Measurements from ENCODE around the gene FGFBP2. TPM values are rescaled to one million over a fixed set of nuclear protein-coding genes. Genes with fewer than 3 reads are reported as not detected.

Gene FGFBP2
- 0.36 TPM in 1 of 2 replicates, not detected in the other for total RNA-seq

- Histone ChIP-seq H2AFZ (ENCODE audit: low read length) (peak within 1 kb of the TSS; percentile 41), H3K36me3 (ENCODE audit: insufficient read depth, low read length) (no peaks in the 10 kb centered on the region)
- peak; percentile 58 for TF ChIP-seq CTCF (IDR thresholded peaks at IDR 0.05; ENCODE audit: extremely low read depth, low read depth, low read length)
Measured at GRCh38 chr4:15963001-15963451, at the start of gene FGFBP2. Gene FGFBP2, minus strand, starts transcription at chr4:15963175. Its CDS starts 46 bp downstream, at chr4:15963129.

GRCh38 chr4:16011173-16011572 is 48.2 kb upstream of the FGFBP2 start:
- H3K27me3 ChIP-seq (ENCODE audit: insufficient read depth, low read length): peaks cover 35% of the 10 kb centered on the region
- no peaks in the 10 kb centered on the region for H3K4me1 ChIP-seq (ENCODE audit: insufficient read depth, low read length)
- H3K79me2 ChIP-seq (ENCODE audit: insufficient read depth, low read length): no peaks in the 10 kb centered on the region
- no peak overlapping the region for H3K4me2 ChIP-seq (ENCODE audit: insufficient read depth, low read length)
- H2AFZ ChIP-seq (ENCODE audit: low read length): no peak overlapping the region
- H3K27ac ChIP-seq (ENCODE audit: low read depth, low read length): no peak overlapping the region
- H3K9me3 ChIP-seq (ENCODE audit: low read depth, low read length): no peaks in the 10 kb centered on the region
- no peak for TF ChIP-seq CTCF (IDR thresholded peaks at IDR 0.05; ENCODE audit: extremely low read depth, low read depth, low read length)
- no peaks in the 10 kb centered on the region for H4K20me1 ChIP-seq (ENCODE audit: insufficient read depth, low read length)
- H3K4me3 ChIP-seq (ENCODE audit: insufficient read depth, low read length): no peak overlapping the region
- no peaks in the 10 kb centered on the region for H3K36me3 ChIP-seq (ENCODE audit: insufficient read depth, low read length)
- DNase-seq (ENCODE audit: insufficient read length, low spot score, missing footprints): no peak

More at GRCh38 chr4:15963001-15963451, at the start of gene FGFBP2:
- Histone ChIP-seq H3K9me3 (ENCODE audit: low read depth, low read length) (no peaks in the 10 kb centered on the region), H4K20me1 (ENCODE audit: insufficient read depth, low read length) (no peaks in the 10 kb centered on the region), H3K4me3 (ENCODE audit: insufficient read depth, low read length) (no peak within 1 kb of the TSS), H3K27ac (ENCODE audit: low read depth, low read length) (no peak within 1 kb of the TSS), H3K4me2 (ENCODE audit: insufficient read depth, low read length) (peak within 1 kb of the TSS; percentile 14), H3K4me1 (ENCODE audit: insufficient read depth, low read length) (peaks cover 8% of the 10 kb centered on the region), H3K79me2 (ENCODE audit: insufficient read depth, low read length) (no peaks in the 10 kb centered on the region), H3K27me3 (ENCODE audit: insufficient read depth, low read length) (peaks cover 39% of the 10 kb centered on the region)
- DNase-seq (ENCODE audit: insufficient read length, low spot score, missing footprints): peak; percentile 87

GRCh38 chr4:16009153-16009552 is 46.2 kb upstream of the FGFBP2 start:
- TF ChIP-seq CTCF (IDR thresholded peaks at IDR 0.05; ENCODE audit: extremely low read depth, low read depth, low read length): no peak
- Histone ChIP-seq H2AFZ (ENCODE audit: low read length) (no peak overlapping the region), H3K27me3 (ENCODE audit: insufficient read depth, low read length) (peaks cover 34% of the 10 kb centered on the region), H4K20me1 (ENCODE audit: insufficient read depth, low read length) (no peaks in the 10 kb centered on the region), H3K36me3 (ENCODE audit: insufficient read depth, low read length) (no peaks in the 10 kb centered on the region), H3K4me1 (ENCODE audit: insufficient read depth, low read length) (no peaks in the 10 kb centered on the region), H3K79me2 (ENCODE audit: insufficient read depth, low read length) (no peaks in the 10 kb centered on the region), H3K4me2 (ENCODE audit: insufficient read depth, low read length) (no peak overlapping the region), H3K27ac (ENCODE audit: low read depth, low read length) (no peak overlapping the region), H3K9me3 (ENCODE audit: low read depth, low read length) (no peaks in the 10 kb centered on the region), H3K4me3 (ENCODE audit: insufficient read depth, low read length) (no peak overlapping the region)
- no peak for DNase-seq (ENCODE audit: insufficient read length, low spot score, missing footprints)

- H3K4me1 ChIP-seq (ENCODE audit: insufficient read depth, low read length): no peaks in the 10 kb centered on the region
- H4K20me1 ChIP-seq (ENCODE audit: insufficient read depth, low read length): no peaks in the 10 kb centered on the region
- no peak overlapping the region for H3K4me2 ChIP-seq (ENCODE audit: insufficient read depth, low read length)
- no peaks in the 10 kb centered on the region for H3K9me3 ChIP-seq (ENCODE audit: low read depth, low read length)
- no peak for TF ChIP-seq CTCF (IDR thresholded peaks at IDR 0.05; ENCODE audit: extremely low read depth, low read depth, low read length)
- peaks cover 44% of the 10 kb centered on the region for H3K27me3 ChIP-seq (ENCODE audit: insufficient read depth, low read length)
- H3K79me2 ChIP-seq (ENCODE audit: insufficient read depth, low read length): no peaks in the 10 kb centered on the region
- no peak overlapping the region for H3K27ac ChIP-seq (ENCODE audit: low read depth, low read length)
- no peak for DNase-seq (ENCODE audit: insufficient read length, low spot score, missing footprints)
- no peak overlapping the region for H2AFZ ChIP-seq (ENCODE audit: low read length)
- no peaks in the 10 kb centered on the region for H3K36me3 ChIP-seq (ENCODE audit: insufficient read depth, low read length)
- no peak overlapping the region for H3K4me3 ChIP-seq (ENCODE audit: insufficient read depth, low read length)
Measured at GRCh38 chr4:16007471-16008095, 44.6 kb upstream of the FGFBP2 start.

Data from osteoblast (primary cell).